K562 (cell line): ENCODE data around the gene ENOX2.

Experiments used
- ADNP ChIP-seq: fragments of 200-800 bp; sonication (Bioruptor generic); IDR thresholded peaks from 2 replicates; pipeline ENCODE4 v1.6.1; 2016; ENCODE audit warnings: missing genetic modification characterization, missing compliant biosample characterization
- CREB1 ChIP-seq, 2 experiments: sonication (generic) in 1 of 2; formaldehyde crosslinking in 1 of 2; IDR thresholded peaks; 2 replicates each; pipeline versions ENCODE4 v1.6.1 to v1.8.0; 2012 to 2022; ENCODE audit warnings: inconsistent platforms in 1 of 2, mild to moderate bottlenecking in 1 of 2, missing genetic modification reagents in 1 of 2, moderate library complexity in 1 of 2
- CTCF ChIP-seq, 3 experiments: IDR thresholded peaks in 2 of 3; conservative IDR thresholded peaks in 1 of 3; 2 replicates each; pipeline ENCODE4 v1.5.1; 2011 to 2012; ENCODE audit warnings: low read length in 3 of 3, mild to moderate bottlenecking in 3 of 3, control low read depth in 2 of 3, improper control_type of control experiment in 1 of 3, inconsistent platforms in 1 of 3, low read depth in 1 of 3, mixed read lengths in 1 of 3, moderate library complexity in 1 of 3; ENCODE audit not compliant: insufficient read depth in 2 of 3
- DMBX1 ChIP-seq: fragments of 250-450 bp; sonication (Bioruptor Pico); IDR thresholded peaks from 2 replicates; pipeline ENCODE4 v1.8.0; 2022; ENCODE audit warnings: inconsistent platforms, mild to moderate bottlenecking, moderate library complexity, borderline replicate concordance
- EZH2 ChIP-seq: IDR thresholded peaks from 2 replicates; pipeline ENCODE4 v1.6.1; 2012; ENCODE audit warnings: low read depth, mild to moderate bottlenecking, inconsistent platforms, low read length, borderline replicate concordance
- GATAD2B ChIP-seq: fragments of 450-650 bp; IDR thresholded peaks from 2 replicates; pipeline ENCODE4 v1.6.1; 2017; ENCODE audit warnings: mild to moderate bottlenecking, borderline replicate concordance
- HMG20B ChIP-seq: fragments of 250-450 bp; sonication (Bioruptor Pico); IDR thresholded peaks from 2 replicates; pipeline ENCODE4 v1.5.0; 2021; ENCODE audit warnings: mild to moderate bottlenecking
- NRF1 ChIP-seq, 2 experiments: fragments of 450-650 bp; IDR thresholded peaks in 1 of 2; conservative IDR thresholded peaks in 1 of 2; 2 replicates each; pipeline ENCODE4 v1.6.1; 2014; ENCODE audit warnings: mild to moderate bottlenecking in 2 of 2
- PHTF2 ChIP-seq: fragments of 250-450 bp; sonication (Bioruptor Pico); IDR thresholded peaks from 2 replicates; pipeline ENCODE4 v1.5.0; 2021; ENCODE audit warnings: mild to moderate bottlenecking
- PTBP1 ChIP-seq: fragments of 200-400 bp; formaldehyde crosslinking; IDR thresholded peaks from 2 replicates; pipeline ENCODE4 v1.6.1; 2017; ENCODE audit warnings: low read depth, low read length
- TRIM28 ChIP-seq: fragments of 450-650 bp; IDR thresholded peaks from 2 replicates; pipeline ENCODE4 v1.6.1; 2017
- ZFP1 ChIP-seq: fragments of 450-650 bp; formaldehyde crosslinking; IDR thresholded peaks from 2 replicates; pipeline ENCODE4 v1.4.0; 2020; ENCODE audit warnings: mild to moderate bottlenecking, mixed read lengths
- TF ChIP-seq, protein P1 (sequence below), 2 experiments: fragments of 450-650 bp in 1 of 2; sonication (generic) in 1 of 2; formaldehyde crosslinking; conservative IDR thresholded peaks; 2 replicates each; pipeline versions ENCODE4 v1.4.0 to v1.8.1; 2020 to 2022; ENCODE audit warnings: mild to moderate bottlenecking in 1 of 2, missing genetic modification reagents in 1 of 2
- TF ChIP-seq, protein P2 (sequence below): fragments of 150-350 bp; IDR thresholded peaks from 2 replicates; pipeline ENCODE4 v1.6.1; 2014; ENCODE audit warnings: low read depth, mild to moderate bottlenecking, low read length, borderline replicate concordance

DNA sequence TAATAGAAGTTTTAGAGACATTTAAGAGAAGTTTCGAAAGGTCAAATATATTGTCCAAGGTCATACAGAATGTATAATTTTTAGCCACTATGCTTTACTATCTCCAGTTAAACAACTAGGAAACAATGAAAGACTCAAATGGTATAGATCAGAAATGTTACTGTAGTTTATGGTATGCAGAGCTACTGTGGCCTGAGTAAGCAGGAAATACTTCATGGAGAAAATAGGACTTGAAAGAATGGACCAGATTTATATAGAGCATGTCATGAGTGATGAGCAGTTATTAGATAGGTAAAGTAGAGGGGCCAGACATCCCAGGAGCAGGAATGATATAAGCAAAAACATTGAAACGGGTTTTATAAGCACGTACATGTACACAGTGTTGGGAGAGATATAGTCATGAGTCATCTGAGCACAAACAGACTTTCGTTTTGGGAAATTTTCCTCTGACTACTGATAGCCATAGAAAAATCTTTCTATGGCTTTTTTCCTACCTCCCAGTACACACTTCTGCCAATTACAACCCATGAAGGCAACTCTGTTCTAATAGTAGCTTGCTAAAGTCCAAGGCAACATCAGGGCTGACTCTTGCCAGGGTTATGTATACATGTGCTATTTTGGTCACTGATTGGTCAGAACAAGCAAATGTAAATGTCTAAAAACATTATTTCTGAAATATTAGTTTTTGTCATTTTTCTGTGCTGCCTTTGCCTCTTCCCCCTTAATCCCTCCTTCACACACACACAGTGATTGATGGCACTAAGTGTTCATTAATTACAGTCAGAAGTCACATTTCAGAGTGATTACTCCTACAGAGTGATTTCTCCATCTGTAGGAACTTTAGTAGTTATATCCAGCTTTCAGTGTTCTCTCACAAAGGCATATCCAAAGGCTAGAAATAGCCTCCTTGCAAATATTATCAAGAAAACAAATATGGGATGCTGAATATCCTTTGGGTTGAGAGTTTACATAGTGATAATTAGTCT lies 198.7 kb downstream of the ENOX2 start:
- no peak for TF ChIP-seq CTCF (IDR thresholded peaks at IDR 0.05 in 2 of 3, conservative IDR thresholded peaks at IDR 0.05 in 1 of 3; ENCODE audit: insufficient read depth in 2 of 3, low read depth in 1 of 3, low read length in 3 of 3)
- no peak for TF ChIP-seq HMG20B
- no peak for TF ChIP-seq EZH2
- no peak for TF ChIP-seq PTBP1
- no peak for TF ChIP-seq DMBX1 (CRISPR knock-in tag)
- TF ChIP-seq TRIM28, result no peak
- TF ChIP-seq, protein P1, sequence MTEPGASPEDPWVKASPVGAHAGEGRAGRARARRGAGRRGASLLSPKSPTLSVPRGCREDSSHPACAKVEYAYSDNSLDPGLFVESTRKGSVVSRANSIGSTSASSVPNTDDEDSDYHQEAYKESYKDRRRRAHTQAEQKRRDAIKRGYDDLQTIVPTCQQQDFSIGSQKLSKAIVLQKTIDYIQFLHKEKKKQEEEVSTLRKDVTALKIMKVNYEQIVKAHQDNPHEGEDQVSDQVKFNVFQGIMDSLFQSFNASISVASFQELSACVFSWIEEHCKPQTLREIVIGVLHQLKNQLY (CRISPR knock-in tag; conservative IDR thresholded peaks at IDR 0.05), result no peak
- no peak for TF ChIP-seq GATAD2B
- TF ChIP-seq PHTF2 (CRISPR knock-in tag), result no peak
- no peak for TF ChIP-seq ADNP
- TF ChIP-seq, protein P2, sequence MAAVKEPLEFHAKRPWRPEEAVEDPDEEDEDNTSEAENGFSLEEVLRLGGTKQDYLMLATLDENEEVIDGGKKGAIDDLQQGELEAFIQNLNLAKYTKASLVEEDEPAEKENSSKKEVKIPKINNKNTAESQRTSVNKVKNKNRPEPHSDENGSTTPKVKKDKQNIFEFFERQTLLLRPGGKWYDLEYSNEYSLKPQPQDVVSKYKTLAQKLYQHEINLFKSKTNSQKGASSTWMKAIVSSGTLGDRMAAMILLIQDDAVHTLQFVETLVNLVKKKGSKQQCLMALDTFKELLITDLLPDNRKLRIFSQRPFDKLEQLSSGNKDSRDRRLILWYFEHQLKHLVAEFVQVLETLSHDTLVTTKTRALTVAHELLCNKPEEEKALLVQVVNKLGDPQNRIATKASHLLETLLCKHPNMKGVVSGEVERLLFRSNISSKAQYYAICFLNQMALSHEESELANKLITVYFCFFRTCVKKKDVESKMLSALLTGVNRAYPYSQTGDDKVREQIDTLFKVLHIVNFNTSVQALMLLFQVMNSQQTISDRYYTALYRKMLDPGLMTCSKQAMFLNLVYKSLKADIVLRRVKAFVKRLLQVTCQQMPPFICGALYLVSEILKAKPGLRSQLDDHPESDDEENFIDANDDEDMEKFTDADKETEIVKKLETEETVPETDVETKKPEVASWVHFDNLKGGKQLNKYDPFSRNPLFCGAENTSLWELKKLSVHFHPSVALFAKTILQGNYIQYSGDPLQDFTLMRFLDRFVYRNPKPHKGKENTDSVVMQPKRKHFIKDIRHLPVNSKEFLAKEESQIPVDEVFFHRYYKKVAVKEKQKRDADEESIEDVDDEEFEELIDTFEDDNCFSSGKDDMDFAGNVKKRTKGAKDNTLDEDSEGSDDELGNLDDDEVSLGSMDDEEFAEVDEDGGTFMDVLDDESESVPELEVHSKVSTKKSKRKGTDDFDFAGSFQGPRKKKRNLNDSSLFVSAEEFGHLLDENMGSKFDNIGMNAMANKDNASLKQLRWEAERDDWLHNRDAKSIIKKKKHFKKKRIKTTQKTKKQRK, result no peak
- TF ChIP-seq CREB1 (IDR thresholded peaks at IDR 0.05), result no peak
- TF ChIP-seq CREB1 (CRISPR knock-in tag; IDR thresholded peaks at IDR 0.05), result no peak
- TF ChIP-seq ZFP1 (CRISPR knock-in tag), result no peak
- no peak for TF ChIP-seq NRF1 (conservative IDR thresholded peaks at IDR 0.05 in 1 of 2, IDR thresholded peaks at IDR 0.05 in 1 of 2)
